IPS DF 4.7 (cell line): ENCODE data around the gene ITIH5.

Experiments used
- DNase-seq: peaks from one replicate; pipeline ENCODE4 v3.0.0-alpha.2; 2013; ENCODE audit warnings: low spot score; ENCODE audit errors: extremely low read depth

The ITIH5 gene

GRCh38 chr10:7587168-7587864 is 79.5 kb downstream of the ITIH5 start:
- no peak for DNase-seq

DNA sequence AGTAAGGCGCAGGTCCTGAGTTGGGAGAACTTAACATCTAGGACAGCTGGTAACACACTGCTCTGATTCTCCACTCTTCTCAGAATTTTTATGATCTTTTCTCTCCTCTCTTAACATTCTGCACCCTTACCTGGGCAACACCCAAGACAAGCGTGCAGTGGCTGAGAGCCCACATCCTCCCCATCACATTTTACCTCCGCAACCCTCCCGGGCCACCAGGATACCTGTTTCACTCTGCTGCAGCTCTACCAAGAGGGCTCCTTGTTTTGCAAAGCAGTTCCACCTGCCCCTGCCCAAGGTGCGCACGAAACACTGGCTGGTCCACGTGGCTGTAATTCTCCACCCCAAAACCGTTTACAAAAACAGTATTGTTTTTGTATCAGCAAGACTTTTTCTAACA is 81.5 kb downstream of the ITIH5 start:
- no peak for DNase-seq

DNA sequence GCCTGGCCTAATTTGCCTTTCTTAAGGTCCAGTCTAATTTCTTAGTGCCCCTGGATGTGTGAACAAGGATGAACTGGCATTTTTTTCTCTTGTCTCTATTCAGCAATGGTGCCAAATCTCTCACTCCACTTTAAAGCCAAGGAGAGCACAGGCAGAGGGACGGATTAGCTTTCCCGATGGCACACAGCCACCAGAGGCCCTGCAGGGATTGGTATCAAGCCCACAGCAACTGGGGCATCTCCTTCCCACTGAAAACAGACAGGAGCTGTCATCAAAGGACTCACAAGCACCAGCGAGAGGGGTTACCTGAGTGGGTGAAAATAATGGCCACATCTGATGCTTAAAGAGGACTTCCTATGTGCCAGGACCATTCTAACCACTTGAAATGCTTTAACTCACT is 83.1 kb downstream of the ITIH5 start:
- no peak for DNase-seq

GRCh38 chr10:7580520-7580919 is 86.2 kb downstream of the ITIH5 start:
- DNase-seq = no peak

DNA sequence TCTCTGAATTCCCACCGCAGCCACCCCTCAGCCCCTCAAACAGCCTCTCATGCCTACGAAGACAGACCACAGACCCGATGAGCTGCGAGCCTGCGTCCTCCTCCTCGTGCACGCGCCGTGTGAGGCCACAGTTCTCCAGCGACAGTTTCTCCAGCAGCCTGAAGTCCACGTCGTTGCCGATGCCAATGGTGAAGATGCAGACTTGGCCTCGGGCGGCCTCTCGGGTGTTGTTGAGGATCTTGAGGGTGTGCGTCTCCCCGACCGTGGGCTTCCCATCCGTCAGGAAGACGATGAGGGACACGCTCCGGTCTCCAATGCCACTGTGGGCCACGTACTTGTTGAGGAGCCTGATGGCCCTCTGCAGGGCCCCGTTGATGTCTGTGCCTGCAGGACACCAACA is 87.1 kb downstream of the ITIH5 start:
- no peak for DNase-seq

DNA sequence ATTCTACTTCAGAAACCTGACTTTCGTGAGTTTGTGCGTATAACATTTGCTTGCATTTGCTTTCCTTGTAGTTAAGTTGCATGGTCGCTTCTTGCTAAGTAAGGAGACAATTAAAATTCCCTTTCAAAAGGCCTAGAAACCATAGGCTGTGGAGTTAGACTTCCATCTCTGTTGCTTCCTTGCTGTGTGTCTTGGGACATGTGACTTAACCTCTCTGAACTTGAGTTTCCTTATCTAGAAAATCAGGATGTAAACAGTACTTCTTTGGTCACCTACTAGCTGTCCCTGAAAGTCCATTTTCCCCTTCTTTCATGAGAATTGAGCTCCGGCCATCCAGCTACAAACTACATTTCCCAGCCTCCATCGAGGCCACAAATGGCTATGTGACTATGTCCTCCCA is 89.2 kb downstream of the ITIH5 start:
- no peak for DNase-seq

DNA sequence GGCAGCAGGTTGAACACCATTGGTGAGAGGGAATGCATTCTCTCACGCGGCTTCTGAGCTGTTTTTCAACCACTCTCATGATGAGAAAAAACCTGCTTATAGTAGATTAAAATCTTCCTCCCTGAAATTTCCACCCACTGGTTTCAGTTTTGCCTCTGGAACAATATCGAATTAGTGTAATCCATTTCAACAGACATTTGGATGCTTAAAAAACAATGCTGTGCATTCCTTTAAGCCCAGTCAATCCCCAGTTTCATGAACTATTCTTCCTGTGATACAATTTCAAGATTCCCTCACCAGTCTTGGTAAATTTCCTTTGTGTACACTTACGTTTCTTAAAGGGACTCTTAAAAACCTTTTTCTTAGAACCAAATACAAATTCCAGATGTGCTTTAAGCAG is 89.6 kb downstream of the ITIH5 start:
- no peak for DNase-seq

- DNase-seq = no peak
Observed at GRCh38 chr10:7576340-7576739, 90.4 kb downstream of the ITIH5 start.

- DNase-seq = no peak
Observed at GRCh38 chr10:7572391-7572790, 94.4 kb downstream of the ITIH5 start.

GRCh38 chr10:7571981-7572380 is 94.8 kb downstream of the ITIH5 start:
- no peak for DNase-seq

GRCh38 chr10:7567911-7568620 is 98.7 kb downstream of the ITIH5 start:
- DNase-seq = no peak

- no peak for DNase-seq
Observed at GRCh38 chr10:7566891-7567290, 99.9 kb downstream of the ITIH5 start.

DNA sequence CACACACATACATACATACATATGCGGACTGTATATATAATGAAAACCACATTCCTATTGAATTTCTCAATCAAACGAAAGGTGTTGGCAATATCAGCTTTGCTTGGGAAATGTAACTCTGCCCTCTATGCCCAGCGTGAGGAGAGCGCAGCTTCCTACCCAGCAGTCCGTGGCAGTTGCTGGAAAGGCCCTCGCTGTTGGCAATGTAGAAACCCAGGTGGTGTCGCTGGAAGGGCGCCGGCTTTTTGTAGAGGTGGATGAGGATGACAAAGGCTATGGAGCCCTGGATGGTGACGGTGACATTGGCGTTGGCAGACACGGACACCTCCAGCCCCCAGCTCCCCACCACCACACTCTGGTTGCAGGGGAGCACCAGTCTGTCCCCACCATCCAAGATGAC is 100.9 kb downstream of the ITIH5 start:
- DNase-seq = no peak

GRCh38 chr10:7563770-7564169 is 103.0 kb downstream of the ITIH5 start:
- no peak for DNase-seq

DNA sequence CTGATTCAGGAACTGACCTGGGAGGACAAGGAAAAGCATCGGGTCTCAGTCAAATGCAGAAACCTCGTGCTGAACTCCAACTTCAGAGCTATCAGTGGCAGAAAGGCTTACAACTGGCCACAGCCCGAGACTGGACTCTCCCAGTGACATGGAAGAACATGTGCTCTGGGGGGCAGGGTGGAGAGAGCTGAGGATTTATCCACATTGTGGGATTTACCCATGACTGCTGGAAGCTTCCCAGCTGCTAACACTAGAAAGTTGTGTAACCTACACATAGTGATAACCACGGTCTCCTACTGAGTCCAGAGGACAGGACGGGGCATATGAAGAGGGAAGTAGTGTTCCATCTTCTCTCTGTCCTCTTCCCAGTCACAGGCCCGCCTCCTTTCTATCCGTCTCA is 103.4 kb downstream of the ITIH5 start:
- DNase-seq = no peak

GRCh38 chr10:7561985-7562384 is 104.8 kb downstream of the ITIH5 start:
- no peak for DNase-seq

DNA sequence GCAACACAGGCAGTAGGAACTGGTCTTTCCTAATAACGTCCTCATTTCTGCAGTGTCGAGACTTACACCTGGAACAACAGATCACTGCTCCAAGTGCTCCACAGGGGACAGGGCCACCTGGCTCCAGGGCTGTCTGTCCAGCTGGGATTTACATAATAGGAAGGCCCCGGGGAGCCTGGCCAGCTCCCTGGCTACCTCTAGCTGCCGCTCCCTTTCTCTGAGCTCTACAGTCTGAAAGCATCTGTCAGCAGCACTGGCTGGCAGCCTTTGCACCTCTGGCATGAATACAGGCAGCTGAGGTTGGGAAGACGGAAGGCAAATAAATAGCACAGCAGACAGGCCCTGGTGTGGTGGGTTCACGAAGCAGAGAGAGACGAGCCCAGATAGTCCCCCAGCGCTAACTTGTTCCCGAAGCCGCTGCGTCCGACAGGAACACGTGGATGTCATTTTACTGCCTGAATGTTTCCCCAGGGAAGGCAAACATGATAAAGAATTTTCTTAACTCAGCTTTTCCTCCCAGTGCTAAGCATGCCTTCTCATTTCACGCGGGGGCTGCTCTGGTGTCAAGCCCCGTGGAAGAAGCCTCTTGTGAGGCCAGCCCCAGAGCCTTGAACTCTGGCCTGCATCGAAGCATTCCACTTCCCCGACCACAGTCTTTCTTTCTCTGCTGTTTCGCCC is 105.4 kb downstream of the ITIH5 start:
- DNase-seq = no peak

- DNase-seq = no peak
Observed at GRCh38 chr10:7560519-7560918, 106.2 kb downstream of the ITIH5 start.

GRCh38 chr10:7559386-7559785 is 107.4 kb downstream of the ITIH5 start:
- DNase-seq = no peak

GRCh38 chr10:7558036-7558435 is 108.7 kb downstream of the ITIH5 start:
- DNase-seq = no peak

DNA sequence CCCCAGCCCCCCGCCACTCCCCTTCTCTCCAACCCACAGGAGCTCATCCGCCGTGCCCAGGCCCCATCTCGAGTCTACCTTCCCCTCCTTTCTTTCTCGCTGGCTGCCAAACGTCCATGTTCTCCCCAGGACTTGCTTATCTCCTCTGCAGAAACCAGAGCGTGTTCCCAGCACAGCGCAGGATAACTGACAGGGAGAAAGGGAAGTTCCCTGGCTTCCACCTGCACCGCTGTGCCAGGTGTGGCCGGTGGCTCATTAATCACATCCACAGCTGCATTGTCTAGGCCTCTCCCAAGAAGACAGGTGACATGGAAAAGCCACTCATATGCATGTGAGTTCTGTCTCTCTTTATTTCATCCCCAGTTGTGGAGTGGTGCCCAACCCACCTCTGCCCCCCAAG is 113.2 kb downstream of the ITIH5 start:
- no peak for DNase-seq

- no peak for DNase-seq
Observed at GRCh38 chr10:7551950-7552716, 114.6 kb downstream of the ITIH5 start.
